ENCODE measurements around the gene ESPN.

GRCh38 chr1:6508816-6509189 lies 84.2 kb downstream of the ESPN start:
- TF ChIP-seq ZNF274 (IDR thresholded peaks at IDR 0.05; ENCODE audit: low read depth, low read length) (no peak), SUZ12 (IDR thresholded peaks at IDR 0.05; ENCODE audit: extremely low read depth, insufficient read depth, insufficient read length) (no peak)

Measured in NT2/D1 (cell line).